Measurements from ENCODE around the gene SLC34A2. TPM values are rescaled to one million over a fixed set of nuclear protein-coding genes. Genes with fewer than 3 reads are reported as not detected.

Gene SLC34A2
- total and polyA plus RNA-seq, 2 of the 8 experiments (the other 6 are each of a cell fraction or from before 2014, with no cell fraction given): 2.2 to 2.9 TPM

- FAIRE-seq: no peak
- TF ChIP-seq TCF12 (IDR thresholded peaks at IDR 0.05; ENCODE audit: low read depth, low read length): no peak
- no peak for TF ChIP-seq CREB1 (IDR thresholded peaks at IDR 0.05)
- no peak for TF ChIP-seq SP1 (IDR thresholded peaks at IDR 0.05; ENCODE audit: low read depth, low read length)
- no peak for TF ChIP-seq GTF2F1 (IDR thresholded peaks at IDR 0.05; ENCODE audit: borderline replicate concordance, low read depth, low read length)
- no peak for TF ChIP-seq ATF3 (IDR thresholded peaks at IDR 0.05; ENCODE audit: insufficient read depth, low read depth, low read length)
- no peak for TF ChIP-seq CTBP2 (IDR thresholded peaks at IDR 0.05; ENCODE audit: borderline replicate concordance, insufficient read depth, insufficient read length, low read length)
- TF ChIP-seq JUN (IDR thresholded peaks at IDR 0.05; ENCODE audit: low read depth, low read length): no peak
- TF ChIP-seq RFX5 (IDR thresholded peaks at IDR 0.05; ENCODE audit: borderline replicate concordance, low read depth, low read length): no peak
- no peak for TF ChIP-seq JUND (IDR thresholded peaks at IDR 0.05; ENCODE audit: low read length)
- TF ChIP-seq FOSL1 (IDR thresholded peaks at IDR 0.05; ENCODE audit: insufficient read depth, low read depth, low read length): no peak
Observed at GRCh38 chr4:25621027-25621930, 34.4 kb upstream of the SLC34A2 start.

More at GRCh38 chr4:25621027-25621930, 34.4 kb upstream of the SLC34A2 start:
- H3K36me3 ChIP-seq (ENCODE audit: control insufficient read depth in 2 of 4, insufficient read depth in 4 of 4, low read length in 3 of 4): no peaks in the 10 kb centered on the region
- no peak overlapping the region for H4K91ac ChIP-seq (replicated peaks; ENCODE audit: insufficient read length, low read length)
- no peak overlapping the region for H3K27ac ChIP-seq (ENCODE audit: low read depth, low read length)
- H3K9me3 ChIP-seq (ENCODE audit: insufficient read depth in 2 of 2, low read depth in 1 of 2, low read length in 1 of 2): no peaks in the 10 kb centered on the region
- no peak overlapping the region for H2BK120ac ChIP-seq (replicated peaks; ENCODE audit: low read depth, low read length)
- ChIA-PET POLR2A (ENCODE audit: partially characterized antibody) (no interaction called here), CTCF (ENCODE audit: partially characterized antibody) (interaction anchor here (0.8 to 1.3 kb wide), 6 partner anchors 26 to 180 kb away, joined by 3 to 4 read pairs (median 3); no protein-coding TSS in a partner anchor)
- H3K14ac ChIP-seq (ENCODE audit: insufficient read length): no peak overlapping the region
- no peaks in the 10 kb centered on the region for H3K79me2 ChIP-seq (ENCODE audit: control insufficient read depth in 1 of 2, insufficient read depth in 2 of 2, low read length in 2 of 2)
- no peak overlapping the region for H3K23ac ChIP-seq (ENCODE audit: insufficient read length)
- no peak overlapping the region for H4K5ac ChIP-seq (ENCODE audit: insufficient read length, low read depth, low read length)
- no peaks in the 10 kb centered on the region for H3K23me2 ChIP-seq (ENCODE audit: low read depth, low read length)
- H4K8ac ChIP-seq (ENCODE audit: extremely low read depth, insufficient read depth, low read length): no peak overlapping the region
- H2BK12ac ChIP-seq (ENCODE audit: low read depth, low read length): no peak overlapping the region
- H3K4me2 ChIP-seq (ENCODE audit: insufficient read depth in 1 of 2, low read depth in 2 of 2, low read length in 2 of 2): no peak overlapping the region
- H3K27me3 ChIP-seq (replicated peaks in 1 of 4; ENCODE audit: control insufficient read depth in 3 of 4, extremely low read depth in 1 of 4, insufficient read depth in 3 of 4, low read length in 3 of 4): no peaks in the 10 kb centered on the region
- no peak overlapping the region for H2AFZ ChIP-seq (ENCODE audit: low read length)
- no peak overlapping the region for H3K18ac ChIP-seq (ENCODE audit: extremely low read depth, low read length)
- H2AK5ac ChIP-seq (ENCODE audit: low read depth, low read length): no peak overlapping the region
- H3K4me1 ChIP-seq (replicated peaks in 1 of 4; ENCODE audit: control insufficient read depth in 3 of 4, insufficient read depth in 4 of 4, low read length in 3 of 4): peaks cover 0 to 2% (median 0%) of the 10 kb centered on the region in 4 experiments; a peak in 1 of 7 replicates
- H3K56ac ChIP-seq (replicated peaks; ENCODE audit: insufficient read length, low read depth, low read length): no peak overlapping the region
- H3K4ac ChIP-seq (replicated peaks; ENCODE audit: insufficient read length, low read depth, low read length): no peak overlapping the region
- 88% methylated on average over 15 of the region's 15 CpGs; no CpG with 5 or more reads in 1 of the 2 experiments for WGBS, 2 experiments (ENCODE audit: extremely low coverage in 1 of 2, insufficient coverage in 1 of 2, insufficient read length in 1 of 2, insufficient replicate concordance in 2 of 2, low coverage in 1 of 2, low lambda C conversion rate in 2 of 2, missing lambda C conversion rate in 1 of 2)
- no peak overlapping the region for H2BK20ac ChIP-seq (ENCODE audit: low read length)
- H4K20me1 ChIP-seq (replicated peaks in 1 of 2; ENCODE audit: control insufficient read depth in 1 of 2, insufficient read depth in 2 of 2, low read length in 2 of 2): no peaks in the 10 kb centered on the region
- no peak for DNase-seq (ENCODE audit: low read depth in 1 of 2, low spot score in 2 of 2)
- no peak overlapping the region for H2BK15ac ChIP-seq (ENCODE audit: low read length)
- H3K9ac ChIP-seq (replicated peaks in 1 of 4; ENCODE audit: extremely low read depth in 1 of 4, low read depth in 3 of 4, low read length in 3 of 4): no peak overlapping the region
- H3K79me1 ChIP-seq (ENCODE audit: low read depth, low read length): no peaks in the 10 kb centered on the region
- H3K4me3 ChIP-seq (ENCODE audit: extremely low read depth in 1 of 4, insufficient read depth in 2 of 4, low read depth in 3 of 4, low read length in 4 of 4): no peak overlapping the region
- H2BK5ac ChIP-seq (ENCODE audit: low read depth, low read length): no peak overlapping the region; the same call in 1 of the 2 replicates

All from H1 (cell line).